HepG2 (cell line): ENCODE results near the gene ADRM1. TPM values are rescaled to one million over a fixed set of nuclear protein-coding genes. Genes with fewer than 3 reads are reported as not detected.
A peak's percentile ranks its signal among the peaks of the same experiment; 100 is the strongest.

Source experiments
- AGO1 ChIP-seq: fragments of 200-400 bp; formaldehyde crosslinking; IDR thresholded peaks from 2 replicates; pipeline ENCODE4 v1.6.1; 2017; ENCODE audit warnings: mild to moderate bottlenecking, low read depth, low read length, moderate library complexity; ENCODE audit not compliant: poor library complexity, severe bottlenecking
- AHR ChIP-seq: IDR thresholded peaks from 2 replicates; pipeline ENCODE4 v1.6.1; 2018; ENCODE audit warnings: missing genetic modification reagents, missing compliant biosample characterization
- ATF7-NPFF ChIP-seq: sonication (generic); formaldehyde crosslinking; IDR thresholded peaks from 2 replicates; pipeline ENCODE4 v1.8.1; 2023; ENCODE audit warnings: mild to moderate bottlenecking, low read depth, missing genetic modification reagents, moderate library complexity
- FOXJ3 ChIP-seq: sonication (generic); formaldehyde crosslinking; IDR thresholded peaks from 2 replicates; pipeline ENCODE4 v1.4.0; 2020; ENCODE audit warnings: missing genetic modification reagents, mild to moderate bottlenecking, borderline replicate concordance
- HOXA3 ChIP-seq: sonication (generic); formaldehyde crosslinking; IDR thresholded peaks from 2 replicates; pipeline ENCODE4 v1.5.0; 2020; ENCODE audit warnings: missing genetic modification reagents
- ISX ChIP-seq: sonication (generic); formaldehyde crosslinking; conservative IDR thresholded peaks from 2 replicates; pipeline ENCODE4 v1.5.0; 2020; ENCODE audit warnings: missing genetic modification reagents
- MBNL3 ChIP-seq: fragments of 250-450 bp; sonication (Bioruptor Pico); conservative IDR thresholded peaks from 2 replicates; pipeline ENCODE4 v1.8.0; 2022; ENCODE audit warnings: mild to moderate bottlenecking, inconsistent platforms
- NAIF1 ChIP-seq: sonication (generic); formaldehyde crosslinking; IDR thresholded peaks from 2 replicates; pipeline ENCODE4 v1.5.0; 2020; ENCODE audit warnings: mild to moderate bottlenecking, missing genetic modification reagents, borderline replicate concordance
- NKX3-1 ChIP-seq: sonication (generic); formaldehyde crosslinking; IDR thresholded peaks from 2 replicates; pipeline ENCODE4 v1.5.0; 2020; ENCODE audit warnings: missing genetic modification reagents
- NR2F2 ChIP-seq: IDR thresholded peaks from 2 replicates; pipeline ENCODE4 v1.6.1; 2012; ENCODE audit warnings: low read depth, inconsistent platforms, borderline replicate concordance
- SMAD1 ChIP-seq: sonication (generic); formaldehyde crosslinking; IDR thresholded peaks from 2 replicates; pipeline ENCODE4 v1.4.0; 2020; ENCODE audit warnings: missing genetic modification reagents, low read depth, mild to moderate bottlenecking, borderline replicate concordance
- SP1 ChIP-seq, 2 experiments: fragments of 450-650 bp in 1 of 2; sonication (generic) in 1 of 2; formaldehyde crosslinking in 1 of 2; IDR thresholded peaks; 2 replicates each; pipeline versions ENCODE4 v1.4.0 to v1.6.1; 2016 to 2020; ENCODE audit warnings: missing genetic modification reagents in 1 of 2
- TCF7L2 ChIP-seq: IDR thresholded peaks from 2 replicates; pipeline ENCODE4 v1.6.1; 2011; ENCODE audit warnings: mild to moderate bottlenecking, low read depth, low read length, moderate library complexity
- TEAD3 ChIP-seq: optimal IDR thresholded peaks from 2 replicates; pipeline ENCODE3; 2016; ENCODE audit warnings: borderline replicate concordance
- TOPORS ChIP-seq: sonication (generic); formaldehyde crosslinking; IDR thresholded peaks from 2 replicates; pipeline ENCODE4 v1.8.0; 2023; ENCODE audit warnings: mild to moderate bottlenecking, missing genetic modification reagents
- ZNF24 ChIP-seq: fragments of 450-650 bp; IDR thresholded peaks from 2 replicates; pipeline ENCODE4 v1.6.1; 2017; ENCODE audit warnings: antibody characterized with exemption, mild to moderate bottlenecking
- ZNF331 ChIP-seq: sonication (generic); formaldehyde crosslinking; IDR thresholded peaks from 2 replicates; pipeline ENCODE4 v1.4.0; 2020; ENCODE audit warnings: missing genetic modification reagents
- ZNF382 ChIP-seq: sonication (generic); formaldehyde crosslinking; IDR thresholded peaks from 2 replicates; pipeline ENCODE4 v1.5.0; 2020; ENCODE audit warnings: missing genetic modification reagents, mild to moderate bottlenecking, borderline replicate concordance
- ZNF451 ChIP-seq: sonication (generic); formaldehyde crosslinking; IDR thresholded peaks from 2 replicates; pipeline ENCODE4 v1.5.0; 2020; ENCODE audit warnings: mild to moderate bottlenecking, missing genetic modification reagents
- ZNF572 ChIP-seq: sonication (generic); formaldehyde crosslinking; IDR thresholded peaks from 2 replicates; pipeline ENCODE4 v1.5.1; 2020; ENCODE audit warnings: mild to moderate bottlenecking, missing genetic modification reagents
- ZNF629 ChIP-seq: sonication (generic); formaldehyde crosslinking; conservative IDR thresholded peaks from 2 replicates; pipeline ENCODE4 v1.5.0; 2020; ENCODE audit warnings: missing genetic modification reagents
- polyA plus RNA-seq, 8 experiments: library from polyadenylated mRNA; depleted of rRNA in 3 of 8; stranded (reverse) in 7 of 8; unstranded in 1 of 8; fragments of >200 nt; fragmentation: Illumina TruSeq in 4 of 8; extraction: Trizol in 4 of 8; gene quantifications; 2 replicates each; pipeline versions ENCODE4 v1.2.1 to v1.2.3, GENCODE V29; 2011 to 2016; ENCODE audit warnings: low read depth in 4 of 8, missing spikeins in 1 of 8, mixed read lengths in 1 of 8; ENCODE audit not compliant: insufficient read depth in 1 of 8
- total RNA-seq, 5 experiments: library from RNA; depleted of rRNA; stranded (reverse); fragments of >200 nt; fragmentation: Illumina TruSeq; extraction: Trizol; gene quantifications; 2 replicates each; pipeline ENCODE4 v1.2.3, GENCODE V29; 2016; ENCODE audit warnings: low read depth in 1 of 5
- TF ChIP-seq, protein P1 (sequence below): sonication (generic); formaldehyde crosslinking; IDR thresholded peaks from 2 replicates; pipeline ENCODE4 v1.5.1; 2020; ENCODE audit warnings: missing genetic modification reagents, mild to moderate bottlenecking, borderline replicate concordance
- TF ChIP-seq, protein P2 (sequence below), 2 experiments: sonication (generic) in 1 of 2; formaldehyde crosslinking in 1 of 2; IDR thresholded peaks; 2 replicates each; pipeline versions ENCODE4 v1.5.1 to v1.6.1; 2011 to 2020; ENCODE audit warnings: borderline replicate concordance in 1 of 2, low read depth in 1 of 2, low read length in 1 of 2, mild to moderate bottlenecking in 1 of 2, missing genetic modification reagents in 1 of 2, moderate library complexity in 1 of 2
- TF ChIP-seq, protein P3 (sequence below): sonication (generic); formaldehyde crosslinking; IDR thresholded peaks from 2 replicates; pipeline ENCODE4 v1.5.0; 2020; ENCODE audit warnings: missing genetic modification reagents

The ADRM1 gene
- total and polyA plus RNA-seq, 2 of the 13 experiments (the other 11 are each of a cell fraction or from before 2014, with no cell fraction given) = 92.9 to 154 TPM

DNA sequence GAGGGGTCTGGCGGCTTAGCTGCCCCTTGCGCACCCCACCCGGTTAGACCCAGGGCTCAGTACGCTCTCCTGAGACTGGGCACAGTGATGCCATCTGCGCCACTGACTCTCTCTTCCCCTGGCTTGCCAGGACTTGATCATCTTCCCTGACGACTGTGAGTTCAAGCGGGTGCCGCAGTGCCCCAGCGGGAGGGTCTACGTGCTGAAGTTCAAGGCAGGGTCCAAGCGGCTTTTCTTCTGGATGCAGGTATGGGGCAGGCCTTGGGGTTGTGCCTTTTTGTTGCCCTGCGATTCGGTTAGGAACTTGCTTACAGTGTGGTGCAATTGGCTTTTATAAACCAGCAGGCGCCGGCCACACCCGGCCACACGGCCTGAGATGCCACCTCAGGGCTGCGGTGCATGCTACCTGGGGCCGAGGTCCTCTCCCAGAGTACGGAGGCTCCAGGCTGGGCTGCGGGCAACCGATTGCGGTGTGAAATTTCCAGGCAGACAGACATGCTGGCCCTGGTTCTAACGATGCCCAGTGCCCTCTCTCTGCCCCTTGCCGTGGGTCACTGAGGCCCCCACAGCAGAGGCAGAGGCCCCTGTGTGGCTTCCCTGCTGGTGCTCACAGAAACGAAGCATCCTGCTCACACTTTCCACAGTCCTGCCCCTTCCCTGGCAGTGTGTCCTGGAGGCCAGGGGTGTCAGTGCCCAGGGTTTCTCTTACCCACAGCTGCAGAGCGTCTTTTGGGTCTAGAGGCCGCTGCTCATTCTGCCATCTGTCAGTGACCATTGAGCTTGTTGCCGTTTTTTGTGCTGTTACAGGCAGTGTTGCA lies 1.7 kb downstream of the ADRM1 start (continued):
- TF ChIP-seq AGO1 = no peak
- TF ChIP-seq ZNF572 (CRISPR knock-in tag) = no peak; the same call in 1 of the 2 replicates
- TF ChIP-seq, protein P1, sequence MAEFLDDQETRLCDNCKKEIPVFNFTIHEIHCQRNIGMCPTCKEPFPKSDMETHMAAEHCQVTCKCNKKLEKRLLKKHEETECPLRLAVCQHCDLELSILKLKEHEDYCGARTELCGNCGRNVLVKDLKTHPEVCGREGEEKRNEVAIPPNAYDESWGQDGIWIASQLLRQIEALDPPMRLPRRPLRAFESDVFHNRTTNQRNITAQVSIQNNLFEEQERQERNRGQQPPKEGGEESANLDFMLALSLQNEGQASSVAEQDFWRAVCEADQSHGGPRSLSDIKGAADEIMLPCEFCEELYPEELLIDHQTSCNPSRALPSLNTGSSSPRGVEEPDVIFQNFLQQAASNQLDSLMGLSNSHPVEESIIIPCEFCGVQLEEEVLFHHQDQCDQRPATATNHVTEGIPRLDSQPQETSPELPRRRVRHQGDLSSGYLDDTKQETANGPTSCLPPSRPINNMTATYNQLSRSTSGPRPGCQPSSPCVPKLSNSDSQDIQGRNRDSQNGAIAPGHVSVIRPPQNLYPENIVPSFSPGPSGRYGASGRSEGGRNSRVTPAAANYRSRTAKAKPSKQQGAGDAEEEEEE = no peak; the same call in 1 of the 2 replicates
- TF ChIP-seq, protein P2, sequence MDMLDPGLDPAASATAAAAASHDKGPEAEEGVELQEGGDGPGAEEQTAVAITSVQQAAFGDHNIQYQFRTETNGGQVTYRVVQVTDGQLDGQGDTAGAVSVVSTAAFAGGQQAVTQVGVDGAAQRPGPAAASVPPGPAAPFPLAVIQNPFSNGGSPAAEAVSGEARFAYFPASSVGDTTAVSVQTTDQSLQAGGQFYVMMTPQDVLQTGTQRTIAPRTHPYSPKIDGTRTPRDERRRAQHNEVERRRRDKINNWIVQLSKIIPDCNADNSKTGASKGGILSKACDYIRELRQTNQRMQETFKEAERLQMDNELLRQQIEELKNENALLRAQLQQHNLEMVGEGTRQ (IDR thresholded peaks at IDR 0.05; ENCODE audit: low read depth, low read length) = no peak
- TF ChIP-seq, protein P2 (CRISPR knock-in tag; IDR thresholded peaks at IDR 0.05; ENCODE audit: borderline replicate concordance) = no peak
- no peak for TF ChIP-seq TOPORS
- TF ChIP-seq, protein P3, sequence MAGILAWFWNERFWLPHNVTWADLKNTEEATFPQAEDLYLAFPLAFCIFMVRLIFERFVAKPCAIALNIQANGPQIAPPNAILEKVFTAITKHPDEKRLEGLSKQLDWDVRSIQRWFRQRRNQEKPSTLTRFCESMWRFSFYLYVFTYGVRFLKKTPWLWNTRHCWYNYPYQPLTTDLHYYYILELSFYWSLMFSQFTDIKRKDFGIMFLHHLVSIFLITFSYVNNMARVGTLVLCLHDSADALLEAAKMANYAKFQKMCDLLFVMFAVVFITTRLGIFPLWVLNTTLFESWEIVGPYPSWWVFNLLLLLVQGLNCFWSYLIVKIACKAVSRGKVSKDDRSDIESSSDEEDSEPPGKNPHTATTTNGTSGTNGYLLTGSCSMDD = no peak
- TF ChIP-seq NKX3-1 (CRISPR knock-in tag) = no peak
- TF ChIP-seq ZNF24 = no peak
- TF ChIP-seq SP1 (IDR thresholded peaks at IDR 0.05) = no peak
- no peak for TF ChIP-seq SP1 (CRISPR knock-in tag; IDR thresholded peaks at IDR 0.05)
- no peak for TF ChIP-seq ZNF382 (CRISPR knock-in tag)
- TF ChIP-seq NR2F2 = no peak
- TF ChIP-seq TEAD3 (CRISPR knock-in tag) = peak; percentile 68
- TF ChIP-seq ZNF629 (CRISPR knock-in tag) = no peak
- no peak for TF ChIP-seq FOXJ3 (CRISPR knock-in tag)
- no peak for TF ChIP-seq AHR (CRISPR knock-in tag)
- no peak for TF ChIP-seq TCF7L2
- no peak for TF ChIP-seq MBNL3 (CRISPR knock-in tag)
- no peak for TF ChIP-seq NAIF1 (CRISPR knock-in tag)
- TF ChIP-seq ZNF331 = no peak
- TF ChIP-seq ZNF451 (CRISPR knock-in tag) = 0 out of 2 replicates have a peak, but pooled peaks have one; percentile 2
- TF ChIP-seq HOXA3 (CRISPR knock-in tag) = 0 out of 2 replicates have a peak, but pooled peaks have one; percentile 4
- TF ChIP-seq ISX (CRISPR knock-in tag) = no peak
- TF ChIP-seq ATF7-NPFF (CRISPR knock-in tag) = no peak
- TF ChIP-seq SMAD1 (CRISPR knock-in tag) = 0 out of 2 replicates have a peak, but pooled peaks have one; percentile 31
